Keratinocyte (primary cell): ENCODE measurements around the gene DNAI2. TPM values are rescaled to one million over a fixed set of nuclear protein-coding genes. Genes with fewer than 3 reads are reported as not detected.

Source experiments
- DNase-seq: peaks from one replicate; pipeline ENCODE4 v3.0.0-alpha.2; 2011; ENCODE audit warnings: low read depth, missing footprints, low spot score
- FAIRE-seq: peaks from 2 replicates; lab custom pipeline; 2011; peaks lifted over from hg19 to GRCh38; lab: Jason Lieb, UNC
- H2AFZ ChIP-seq: 2 replicates; pipeline ENCODE4 v1.6.0; 2012; ENCODE audit warnings: low read length, control low read depth, inconsistent platforms; ENCODE audit not compliant: control insufficient read depth
- H3K27ac ChIP-seq: 2 replicates; pipeline ENCODE4 v1.5.1; 2011; ENCODE audit warnings: low read length; ENCODE audit not compliant: control insufficient read depth, insufficient read depth
- H3K27me3 ChIP-seq: 3 replicates; pipeline ENCODE4 v1.6.0; 2011; ENCODE audit warnings: low read length; ENCODE audit not compliant: control insufficient read depth, insufficient read depth; ENCODE audit errors: extremely low read depth
- H3K36me3 ChIP-seq, 2 experiments: 2 replicates in 1 of 2; 3 replicates in 1 of 2; pipeline ENCODE4 v1.5.1; 2011; ENCODE audit warnings: low read length in 2 of 2, mild to moderate bottlenecking in 1 of 2; ENCODE audit not compliant: control insufficient read depth in 2 of 2, insufficient read depth in 2 of 2; ENCODE audit errors: extremely low read depth in 1 of 2
- H3K4me1 ChIP-seq: 3 replicates; pipeline ENCODE4 v1.5.1; 2011; ENCODE audit warnings: low read length; ENCODE audit not compliant: control insufficient read depth, insufficient read depth; ENCODE audit errors: extremely low read depth
- H3K4me2 ChIP-seq: 3 replicates; pipeline ENCODE4 v1.6.0; 2011; ENCODE audit warnings: low read depth, low read length; ENCODE audit not compliant: control insufficient read depth, insufficient read depth; ENCODE audit errors: extremely low read depth
- H3K4me3 ChIP-seq, 3 experiments: fragments of 200-600 bp in 1 of 3; sonication (generic) in 1 of 3; 2 replicates in 2 of 3; 3 replicates in 1 of 3; pipeline ENCODE4 v1.5.1; 2011 to 2016; ENCODE audit warnings: low read length in 3 of 3, mild to moderate bottlenecking in 3 of 3, control low read depth in 2 of 3, inconsistent platforms in 1 of 3, low read depth in 1 of 3, mixed read lengths in 1 of 3, mixed run types in 1 of 3, moderate library complexity in 1 of 3; ENCODE audit not compliant: control insufficient read depth in 2 of 3, insufficient read depth in 2 of 3; ENCODE audit errors: extremely low read depth in 1 of 3
- H3K79me2 ChIP-seq: 2 replicates; pipeline ENCODE4 v1.6.0; 2012; ENCODE audit warnings: low read length; ENCODE audit not compliant: control insufficient read depth, insufficient read depth
- H3K9ac ChIP-seq: 3 replicates; pipeline ENCODE4 v1.6.0; 2011; ENCODE audit warnings: low read length; ENCODE audit not compliant: control insufficient read depth, insufficient read depth; ENCODE audit errors: extremely low read depth
- H3K9me1 ChIP-seq: 3 replicates; pipeline ENCODE4 v1.6.0; 2011; ENCODE audit warnings: low read length; ENCODE audit not compliant: control insufficient read depth, insufficient read depth; ENCODE audit errors: extremely low read depth
- H3K9me3 ChIP-seq: 2 replicates; pipeline ENCODE4 v1.5.1; 2012; ENCODE audit warnings: low read depth, low read length; ENCODE audit not compliant: control insufficient read depth
- H4K20me1 ChIP-seq: 3 replicates; pipeline ENCODE4 v1.6.0; 2011; ENCODE audit warnings: low read length; ENCODE audit not compliant: control insufficient read depth, insufficient read depth; ENCODE audit errors: extremely low read depth
- CTCF ChIP-seq, 3 experiments: IDR thresholded peaks in 1 of 3; conservative IDR thresholded peaks in 1 of 3; optimal IDR thresholded peaks in 1 of 3; 2 replicates in 2 of 3; 3 replicates in 1 of 3; pipeline versions ENCODE3 to v1.5.1; 2011; ENCODE audit warnings: low read length in 3 of 3, mild to moderate bottlenecking in 3 of 3, moderate library complexity in 2 of 3, control low read depth in 1 of 3, inconsistent platforms in 1 of 3; ENCODE audit not compliant: insufficient read depth in 2 of 3; ENCODE audit errors: extremely low read depth in 1 of 3
- EZH2 ChIP-seq: IDR thresholded peaks from one replicate; pipeline ENCODE4 v1.6.1; 2012; ENCODE audit warnings: inconsistent platforms, mild to moderate bottlenecking, low read length, moderate library complexity
- dilution Hi-C: fragments of 300-500 bp; cut with MboI; formaldehyde crosslinking; loops from one replicate; pipeline ENCODE4 v1.7.0; 2020; ENCODE audit warnings: low sequenced_read_pairs; ENCODE audit not compliant: extremely low pct_ligation_motif_present
- polyA plus RNA-seq, 5 experiments: library from polyadenylated mRNA; depleted of rRNA in 3 of 5; stranded (reverse) in 3 of 5; stranded (forward) in 1 of 5; unstranded in 1 of 5; fragments of >200 nt; gene quantifications; 1 replicate in 1 of 5; 2 replicates in 3 of 5; 3 replicates in 1 of 5; pipeline versions ENCODE4 v1.2.1 to v1.2.3, GENCODE V29; 2011 to 2012; ENCODE audit warnings: missing spikeins in 2 of 5, low read depth in 1 of 5, low replicate concordance in 1 of 5

DNAI2 gene
- polyA plus RNA-seq, 1 donor (not counting 4 experiments of a cell fraction or from before 2014, with no cell fraction given), result not detected

DNA sequence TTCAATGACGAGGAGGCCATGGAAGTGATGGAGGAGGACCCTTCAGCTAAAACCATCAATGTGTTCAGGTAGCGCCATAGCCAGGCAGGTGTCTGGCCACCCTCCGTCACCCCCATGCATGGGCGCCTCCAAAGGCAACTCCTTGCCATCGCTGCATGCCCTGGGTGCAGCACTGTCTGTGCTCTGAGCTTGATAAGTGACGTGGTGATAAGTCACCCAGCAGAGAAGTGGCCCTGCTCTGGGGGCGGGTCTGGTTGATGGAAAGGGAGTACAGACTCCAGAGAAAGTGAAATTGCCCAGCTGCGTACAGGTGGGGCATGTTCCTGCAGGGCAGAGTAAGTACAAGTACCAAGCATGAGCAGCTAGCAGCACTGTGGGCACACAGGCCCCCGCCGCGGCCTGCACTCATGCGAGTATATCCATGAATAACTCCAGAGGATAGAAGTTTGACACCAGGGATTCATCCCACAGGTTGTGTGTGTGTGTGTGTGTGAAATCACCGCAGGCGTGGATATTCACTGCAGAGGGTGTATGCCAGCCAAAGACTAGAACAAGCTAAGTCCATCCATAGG is 13.1 kb downstream of the DNAI2 start:
- no peaks in the 10 kb centered on the region for H3K79me2 ChIP-seq

GRCh38 chr17:74288785-74289184 is 14.8 kb downstream of the DNAI2 start:
- TF ChIP-seq CTCF (optimal IDR thresholded peaks at IDR 0.05 in 1 of 3, IDR thresholded peaks at IDR 0.05 in 1 of 3, conservative IDR thresholded peaks at IDR 0.05 in 1 of 3; ENCODE audit: extremely low read depth in 1 of 3, insufficient read depth in 2 of 3, low read length in 3 of 3) (no peak), EZH2 (no peak)
- Histone ChIP-seq H3K4me1 (peaks cover 13% of the 10 kb centered on the region), H3K27me3 (no peaks in the 10 kb centered on the region), H3K36me3 (no peaks in the 10 kb centered on the region), H4K20me1 (no peaks in the 10 kb centered on the region), H3K79me2 (no peaks in the 10 kb centered on the region), H2AFZ (no peak overlapping the region), H3K9ac (no peak overlapping the region), H3K4me3 (no peak overlapping the region), H3K9me1 (no peaks in the 10 kb centered on the region), H3K27ac (no peak overlapping the region), H3K4me2 (no peak overlapping the region), H3K9me3 (no peaks in the 10 kb centered on the region)
- dilution Hi-C loops, result no loop called here
- no peak for DNase-seq
- no peak for FAIRE-seq

More for the DNA sequence above, 13.1 kb downstream of the DNAI2 start:
- dilution Hi-C loops, result no loop called here
- Histone ChIP-seq H3K4me3 (no peak overlapping the region), H3K27ac (no peak overlapping the region), H3K9me1 (no peaks in the 10 kb centered on the region), H4K20me1 (no peaks in the 10 kb centered on the region), H3K4me2 (no peak overlapping the region), H3K4me1 (peaks cover 18% of the 10 kb centered on the region), H3K36me3 (no peaks in the 10 kb centered on the region), H3K27me3 (no peaks in the 10 kb centered on the region), H3K9me3 (no peaks in the 10 kb centered on the region), H2AFZ (no peak overlapping the region), H3K9ac (no peak overlapping the region)
- DNase-seq (no peak), FAIRE-seq (no peak)
- TF ChIP-seq CTCF (optimal IDR thresholded peaks at IDR 0.05 in 1 of 3, IDR thresholded peaks at IDR 0.05 in 1 of 3, conservative IDR thresholded peaks at IDR 0.05 in 1 of 3; ENCODE audit: extremely low read depth in 1 of 3, insufficient read depth in 2 of 3, low read length in 3 of 3) (no peak), EZH2 (no peak)
